HG02870 (cell line): ENCODE results near the gene ALAD.
"Not testable (repeated sequence)": the region's sequence is repeated elsewhere in the genome, so short reads cannot be mapped to it uniquely, and the experiment has no call there.

Experiments
- ATAC-seq: cut with Tn5 transposase; IDR thresholded peaks from one replicate; pipeline ENCODE4 v1.9.1; 2021; ENCODE audit warnings: mild to moderate bottlenecking, moderate library complexity; ENCODE audit not compliant: unreplicated experiment

Gene ALAD

GRCh38 chr9:113375057-113376023 is 25.7 kb downstream of the ALAD start:
- no peak for ATAC-seq

GRCh38 chr9:113373676-113374392 is 27.2 kb downstream of the ALAD start:
- no peak for ATAC-seq

GRCh38 chr9:113373256-113373655 is 27.8 kb downstream of the ALAD start:
- no peak for ATAC-seq

GRCh38 chr9:113372059-113372458 is 29.0 kb downstream of the ALAD start:
- no peak for ATAC-seq

GRCh38 chr9:113370806-113371325 is 30.2 kb downstream of the ALAD start:
- ATAC-seq = no peak

- ATAC-seq = no peak
These were observed 31.3 kb downstream of the ALAD start for GRCh38 chr9:113369855-113370140.

- no peak for ATAC-seq
These were observed 31.9 kb downstream of the ALAD start for GRCh38 chr9:113368982-113369854.

- no peak for ATAC-seq
These were observed 32.6 kb downstream of the ALAD start for GRCh38 chr9:113368348-113368981.

- not testable (repeated sequence) for ATAC-seq
These were observed 35.4 kb downstream of the ALAD start for GRCh38 chr9:113365652-113366051.

GRCh38 chr9:113364951-113365350 is 36.1 kb downstream of the ALAD start:
- ATAC-seq = no peak

- ATAC-seq = no peak
These were observed 37.7 kb downstream of the ALAD start for GRCh38 chr9:113363336-113363735.

- ATAC-seq = no peak
These were observed 39.6 kb downstream of the ALAD start for GRCh38 chr9:113361304-113362018.

- ATAC-seq = no peak
These were observed 40.7 kb downstream of the ALAD start for GRCh38 chr9:113360242-113360842.

GRCh38 chr9:113359385-113359784 is 41.7 kb downstream of the ALAD start:
- ATAC-seq = no peak

GRCh38 chr9:113356686-113357292 is 44.3 kb downstream of the ALAD start:
- ATAC-seq = no peak

- ATAC-seq = no peak
These were observed 46.0 kb downstream of the ALAD start for GRCh38 chr9:113355040-113355596.

GRCh38 chr9:113352411-113352810 is 48.7 kb downstream of the ALAD start:
- no peak for ATAC-seq

GRCh38 chr9:113352006-113352405 is 49.1 kb downstream of the ALAD start:
- ATAC-seq = no peak

- no peak for ATAC-seq
These were observed 50.1 kb downstream of the ALAD start for GRCh38 chr9:113350937-113351336.
